ENCODE data around the gene MNT.

The MNT gene

DNA sequence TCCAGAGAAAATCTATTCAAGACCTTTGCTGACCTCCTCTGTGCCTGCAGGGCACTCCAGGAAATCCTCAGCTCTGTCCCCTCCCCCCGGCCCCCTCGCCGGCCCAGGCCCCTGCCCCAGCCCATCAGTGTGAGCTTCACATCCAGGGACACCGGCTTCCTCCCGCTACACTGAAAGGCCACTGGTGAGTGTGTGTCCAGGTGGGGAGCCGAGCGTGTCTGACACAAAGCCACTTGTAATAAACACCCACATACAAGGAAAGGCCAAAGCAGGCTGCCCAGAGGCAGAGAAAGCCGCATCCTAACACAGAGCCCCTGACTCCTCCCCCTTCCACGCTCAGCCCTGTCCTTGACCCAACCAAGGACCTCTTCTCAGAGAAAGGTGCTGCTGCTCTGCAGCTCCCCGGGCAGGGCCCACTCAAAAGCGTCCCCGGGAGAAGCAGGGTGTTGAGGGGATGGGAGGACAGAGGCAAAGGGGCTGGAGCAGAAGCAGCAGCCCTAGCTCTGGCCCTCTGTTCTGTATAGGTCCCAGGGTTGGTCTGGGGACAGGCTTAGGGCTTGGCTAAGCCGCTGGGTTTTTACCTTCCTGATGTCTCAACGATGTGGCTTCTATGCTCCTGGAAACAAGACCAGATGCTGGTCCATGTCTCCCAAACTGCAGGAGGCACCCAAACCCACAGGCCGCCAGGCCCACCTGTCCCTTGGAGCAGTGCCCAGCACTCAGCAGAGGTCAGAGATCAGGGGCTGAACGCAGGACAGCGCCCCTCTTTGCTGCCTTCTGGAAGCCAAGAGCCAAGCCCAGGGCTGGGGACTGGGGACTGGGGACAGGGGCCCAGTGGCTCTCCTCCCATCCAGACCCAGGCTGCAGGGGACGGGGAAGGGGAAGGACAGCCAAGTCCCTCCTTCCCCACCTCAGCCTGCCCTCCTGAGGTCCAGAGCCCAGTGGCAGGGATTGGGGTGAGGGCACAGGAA lies 15.3 kb downstream of the MNT start:
- H3K4me3 ChIP-seq (ENCODE audit: low read depth, low read length), result no peak overlapping the region
- DNase-seq (ENCODE audit: low read depth), result no peak
- TF ChIP-seq, protein P1, sequence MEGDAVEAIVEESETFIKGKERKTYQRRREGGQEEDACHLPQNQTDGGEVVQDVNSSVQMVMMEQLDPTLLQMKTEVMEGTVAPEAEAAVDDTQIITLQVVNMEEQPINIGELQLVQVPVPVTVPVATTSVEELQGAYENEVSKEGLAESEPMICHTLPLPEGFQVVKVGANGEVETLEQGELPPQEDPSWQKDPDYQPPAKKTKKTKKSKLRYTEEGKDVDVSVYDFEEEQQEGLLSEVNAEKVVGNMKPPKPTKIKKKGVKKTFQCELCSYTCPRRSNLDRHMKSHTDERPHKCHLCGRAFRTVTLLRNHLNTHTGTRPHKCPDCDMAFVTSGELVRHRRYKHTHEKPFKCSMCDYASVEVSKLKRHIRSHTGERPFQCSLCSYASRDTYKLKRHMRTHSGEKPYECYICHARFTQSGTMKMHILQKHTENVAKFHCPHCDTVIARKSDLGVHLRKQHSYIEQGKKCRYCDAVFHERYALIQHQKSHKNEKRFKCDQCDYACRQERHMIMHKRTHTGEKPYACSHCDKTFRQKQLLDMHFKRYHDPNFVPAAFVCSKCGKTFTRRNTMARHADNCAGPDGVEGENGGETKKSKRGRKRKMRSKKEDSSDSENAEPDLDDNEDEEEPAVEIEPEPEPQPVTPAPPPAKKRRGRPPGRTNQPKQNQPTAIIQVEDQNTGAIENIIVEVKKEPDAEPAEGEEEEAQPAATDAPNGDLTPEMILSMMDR (IDR thresholded peaks at IDR 0.05; ENCODE audit: insufficient read depth, low read depth, low read length, missing control alignments), result no peak

DNA sequence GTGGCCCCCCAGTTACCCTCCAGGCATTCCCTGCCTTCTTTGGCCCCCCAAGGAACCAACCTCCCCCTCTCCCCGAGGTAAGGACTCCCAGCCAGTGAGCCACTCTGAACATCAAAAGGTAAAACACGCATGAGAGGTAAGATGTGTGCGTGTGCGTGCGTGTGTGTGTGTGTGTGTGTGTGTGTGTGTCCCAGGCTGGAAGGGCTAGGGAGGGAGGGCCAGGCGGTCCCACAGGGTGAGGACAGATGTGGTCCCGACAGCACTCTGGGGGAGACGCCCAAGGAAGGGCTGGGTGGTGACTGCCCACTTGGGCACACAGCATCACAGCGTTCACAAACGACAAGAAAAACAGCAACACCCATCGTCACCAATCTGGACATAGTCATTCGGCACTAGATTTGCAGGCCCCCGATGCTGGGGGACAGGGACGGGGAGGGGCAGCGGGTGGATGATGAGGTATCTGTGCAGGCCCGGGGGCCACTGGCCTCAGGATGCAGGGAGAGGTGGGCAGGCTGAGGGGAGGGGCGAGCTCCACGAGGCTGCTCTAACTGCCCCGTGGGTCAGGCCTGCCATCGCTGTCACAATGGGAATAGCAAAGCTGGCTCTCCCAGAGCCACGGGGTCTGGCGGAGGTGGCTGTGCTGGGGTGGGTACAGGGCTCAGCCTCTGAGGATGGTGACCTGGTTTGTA lies 16.3 kb downstream of the MNT start:
- TF ChIP-seq, protein P1 (IDR thresholded peaks at IDR 0.05; ENCODE audit: insufficient read depth, low read depth, low read length, missing control alignments), result no peak
- DNase-seq (ENCODE audit: low read depth), result no peak
- no peak overlapping the region for H3K4me3 ChIP-seq (ENCODE audit: low read depth, low read length)

DNA sequence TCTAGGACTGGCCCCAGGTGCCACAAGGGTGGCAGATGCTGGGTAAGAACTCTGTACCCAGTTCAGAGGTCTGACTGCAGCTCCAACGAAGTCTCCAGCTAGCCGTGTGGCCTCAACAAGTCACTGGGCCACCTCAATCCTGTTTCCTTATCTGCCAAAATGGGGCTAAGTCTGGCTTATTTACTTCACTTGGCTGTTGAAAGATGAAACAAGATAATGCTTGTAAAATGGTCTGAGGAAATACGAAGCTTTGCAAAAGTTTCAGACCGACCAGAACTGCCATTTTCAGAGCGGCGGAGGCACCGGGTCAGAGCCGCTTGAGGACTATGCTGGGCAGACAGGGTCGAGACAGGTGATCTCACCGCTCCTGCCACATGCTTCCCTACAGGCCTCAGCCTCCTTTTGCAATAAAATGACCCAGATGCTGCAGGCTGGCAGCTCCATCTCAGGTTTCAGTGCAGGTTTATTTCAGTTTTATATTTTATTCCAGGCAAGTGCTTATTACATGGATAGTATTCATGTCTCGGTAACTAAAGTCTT lies 17.2 kb downstream of the MNT start:
- no peak overlapping the region for H3K4me3 ChIP-seq (ENCODE audit: low read depth, low read length)
- TF ChIP-seq, protein P1 (IDR thresholded peaks at IDR 0.05; ENCODE audit: insufficient read depth, low read depth, low read length, missing control alignments), result no peak
- DNase-seq (ENCODE audit: low read depth), result no peak

DNA sequence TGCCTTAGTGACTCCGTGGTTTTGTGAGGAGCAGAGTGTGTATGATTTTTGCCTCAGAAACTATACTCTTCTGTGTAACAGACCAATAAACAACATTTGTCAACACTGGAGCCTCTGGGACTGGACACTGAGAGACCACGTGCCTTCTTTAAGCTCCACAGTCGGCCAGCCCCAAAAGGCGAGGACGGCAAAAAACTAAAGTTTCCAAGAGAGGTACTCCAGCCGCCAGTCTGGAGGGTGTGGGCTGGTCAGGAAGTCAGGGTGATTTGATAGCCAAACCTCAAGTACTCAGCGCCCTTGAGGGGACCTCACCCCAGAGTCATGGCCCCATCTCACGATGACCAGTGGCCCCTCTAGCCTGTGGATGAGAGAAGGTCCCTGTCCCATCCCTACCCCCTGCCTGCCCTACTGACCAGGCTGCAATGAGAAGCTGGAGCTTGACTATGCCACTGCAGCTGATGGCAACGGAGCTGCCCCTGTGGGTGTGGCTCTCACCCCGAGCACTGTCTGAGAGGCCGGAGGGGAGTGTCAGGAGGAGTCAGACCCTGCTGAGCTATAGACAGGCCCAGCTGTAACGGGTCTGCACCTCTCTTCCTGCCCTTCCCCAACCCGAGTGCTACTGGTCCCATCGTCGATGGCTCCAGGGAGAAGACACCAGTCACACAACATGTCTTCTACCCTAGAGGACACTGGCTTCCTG lies 19.8 kb downstream of the MNT start:
- DNase-seq (ENCODE audit: low read depth), result no peak
- H3K4me3 ChIP-seq (ENCODE audit: low read depth, low read length), result no peak overlapping the region
- TF ChIP-seq, protein P1 (IDR thresholded peaks at IDR 0.05; ENCODE audit: insufficient read depth, low read depth, low read length, missing control alignments), result no peak

DNA sequence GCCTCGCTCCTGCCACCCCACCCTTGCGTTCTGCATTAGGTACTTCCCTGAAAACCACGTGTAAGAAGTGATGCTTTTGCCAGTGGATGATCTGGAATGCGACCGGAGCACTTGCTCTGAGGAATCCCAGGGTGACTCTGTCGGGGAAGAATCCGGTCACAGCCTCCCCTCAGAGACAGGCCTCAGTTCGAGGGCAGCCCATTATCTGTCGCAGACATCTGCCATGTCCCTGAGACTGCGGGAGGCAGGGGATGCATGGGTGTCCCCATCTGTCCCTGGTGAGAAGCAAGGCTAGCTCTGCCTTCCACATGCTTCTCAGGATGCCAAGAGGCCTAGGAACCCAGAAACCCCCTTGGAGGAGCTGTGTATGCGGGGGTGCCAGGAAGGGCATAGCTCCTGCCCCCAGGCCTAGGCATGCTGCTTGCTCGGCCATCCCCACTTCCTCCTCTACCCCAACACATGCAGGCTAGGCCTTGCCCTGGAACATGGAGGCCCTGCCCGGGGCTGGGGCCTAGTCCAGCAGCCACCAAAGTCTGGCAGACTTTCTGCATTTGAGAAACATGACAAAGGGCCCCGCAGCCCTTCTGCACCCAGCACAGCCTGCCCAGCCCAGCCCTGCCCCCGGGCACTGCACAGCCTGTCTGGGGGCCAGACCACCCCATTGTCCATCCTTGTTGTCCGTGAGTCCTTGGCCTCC lies 20.5 kb downstream of the MNT start:
- no peak for DNase-seq (ENCODE audit: low read depth)
- no peak overlapping the region for H3K4me3 ChIP-seq (ENCODE audit: low read depth, low read length)
- TF ChIP-seq, protein P1 (IDR thresholded peaks at IDR 0.05; ENCODE audit: insufficient read depth, low read depth, low read length, missing control alignments), result no peak

Data from GM12865 (cell line).